AG09309 (cell line): ENCODE measurements around the gene FBXO38.

ENCODE experiments used
- DNase-seq: peaks from one replicate; pipeline ENCODE4 v3.0.0-alpha.2; 2010; ENCODE audit warnings: low read depth
- H3K4me3 ChIP-seq: 2 replicates; pipeline ENCODE4 v1.5.1; 2011; ENCODE audit warnings: mild to moderate bottlenecking, low read depth, low read length, moderate library complexity; ENCODE audit not compliant: control insufficient read depth
- CTCF ChIP-seq: IDR thresholded peaks from 2 replicates; pipeline ENCODE4 v1.5.1; 2011; ENCODE audit warnings: mild to moderate bottlenecking, low read depth, low read length, inconsistent platforms; ENCODE audit not compliant: insufficient read depth, control insufficient read depth; ENCODE audit errors: missing control alignments

FBXO38 gene

DNA sequence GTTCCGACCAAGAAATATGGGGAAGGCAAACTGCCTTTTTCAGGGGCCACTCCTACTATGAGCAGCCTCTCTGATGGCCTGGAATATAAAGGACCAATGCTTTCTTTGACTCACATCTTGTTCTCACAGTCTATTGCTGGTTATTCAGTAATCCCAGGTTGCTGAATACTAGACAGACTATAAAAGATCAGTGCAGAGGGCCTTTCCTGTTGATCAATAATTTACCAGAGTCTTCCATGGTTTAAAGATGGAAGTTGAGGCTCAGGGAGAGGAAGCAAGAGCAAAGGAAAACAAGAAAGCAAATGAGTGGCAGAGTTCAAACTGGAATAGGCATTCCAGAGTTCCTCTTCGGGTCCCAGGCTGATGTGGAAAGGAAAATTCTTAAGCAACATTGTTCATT is 62.9 kb downstream of the FBXO38 start:
- TF ChIP-seq CTCF: no peak
- no peak for DNase-seq

GRCh38 chr5:148452499-148453193 is 68.9 kb downstream of the FBXO38 start:
- no peak for TF ChIP-seq CTCF
- DNase-seq: no peak
- no peak overlapping the region for H3K4me3 ChIP-seq

More for the DNA sequence above, 62.9 kb downstream of the FBXO38 start:
- no peak overlapping the region for H3K4me3 ChIP-seq

- H3K4me3 ChIP-seq: no peak overlapping the region
- DNase-seq: no peak
- no peak for TF ChIP-seq CTCF
These were observed 70.8 kb downstream of the FBXO38 start for GRCh38 chr5:148454576-148454975.

DNA sequence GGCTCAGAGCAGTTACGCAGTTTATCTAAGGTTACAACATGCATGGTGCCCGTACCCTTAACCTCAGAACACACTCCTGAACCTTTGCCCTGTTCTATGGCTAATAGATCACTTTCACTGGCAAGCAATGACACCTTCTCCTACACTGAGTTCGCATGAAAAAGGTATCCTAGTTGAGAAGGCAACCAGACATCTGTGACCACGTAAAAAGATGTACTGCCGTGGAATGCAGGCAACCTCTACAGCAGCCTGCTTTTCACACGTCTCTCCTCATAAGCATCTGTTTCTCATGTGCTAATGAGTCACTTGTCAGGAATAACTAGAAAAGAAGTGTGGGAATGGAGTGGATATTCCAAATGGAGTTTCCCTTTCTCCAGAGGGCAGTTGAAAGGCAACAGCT is 71.4 kb downstream of the FBXO38 start:
- DNase-seq: no peak
- no peak overlapping the region for H3K4me3 ChIP-seq
- TF ChIP-seq CTCF: no peak

GRCh38 chr5:148457183-148457620 is 73.4 kb downstream of the FBXO38 start:
- peak; percentile 40 for TF ChIP-seq CTCF
- no peak for DNase-seq
- no peak overlapping the region for H3K4me3 ChIP-seq

DNA sequence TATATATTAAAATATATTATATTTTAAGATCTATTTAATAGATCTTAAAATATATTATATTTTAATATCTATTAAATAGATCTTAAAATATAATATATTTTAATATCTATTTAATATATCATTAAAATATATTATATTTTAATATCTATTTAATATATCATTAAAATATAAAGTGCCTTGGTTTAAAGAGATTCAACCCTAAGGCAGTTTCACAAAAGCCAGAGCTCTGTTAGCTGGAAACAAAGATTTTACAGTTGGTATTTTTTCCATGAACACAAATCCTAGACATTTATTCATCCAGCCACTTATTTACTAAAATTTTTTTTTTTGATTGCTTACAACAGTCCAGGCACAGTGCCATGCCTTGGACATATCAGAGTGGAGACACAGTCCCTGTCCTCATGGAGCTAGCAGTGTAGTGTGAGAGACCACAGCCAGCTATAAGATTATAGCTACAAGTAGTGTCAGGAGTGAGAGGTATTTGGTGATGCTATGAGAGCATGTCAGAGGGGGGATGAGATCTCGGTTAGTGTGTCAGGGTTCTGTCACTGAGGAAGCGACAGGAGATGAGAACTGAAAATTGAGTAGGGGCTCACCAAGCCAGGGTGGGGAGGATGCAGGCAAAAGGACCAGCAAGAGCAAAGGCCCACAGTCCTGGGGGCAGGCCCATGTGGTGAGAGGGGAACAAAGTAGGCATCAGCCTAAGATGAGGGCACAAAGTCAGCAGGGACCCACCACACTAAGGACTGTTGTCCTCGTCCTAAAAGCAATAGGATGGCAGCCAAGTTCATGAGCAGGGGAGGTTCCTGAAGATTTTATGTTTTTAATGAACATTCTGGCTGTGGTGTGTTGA is 74.5 kb downstream of the FBXO38 start:
- TF ChIP-seq CTCF: no peak
- DNase-seq: no peak
- no peak overlapping the region for H3K4me3 ChIP-seq
